ENCODE results near the gene SGF29. TPM values are rescaled to one million over a fixed set of nuclear protein-coding genes. Genes with fewer than 3 reads are reported as not detected.
"Not testable (repeated sequence)": the region's sequence is repeated elsewhere in the genome, so short reads cannot be mapped to it uniquely, and the experiment has no call there.

SGF29 gene
- total RNA-seq, 2 experiments from 2014 or later, result 23.6 to 35.5 TPM

DNA sequence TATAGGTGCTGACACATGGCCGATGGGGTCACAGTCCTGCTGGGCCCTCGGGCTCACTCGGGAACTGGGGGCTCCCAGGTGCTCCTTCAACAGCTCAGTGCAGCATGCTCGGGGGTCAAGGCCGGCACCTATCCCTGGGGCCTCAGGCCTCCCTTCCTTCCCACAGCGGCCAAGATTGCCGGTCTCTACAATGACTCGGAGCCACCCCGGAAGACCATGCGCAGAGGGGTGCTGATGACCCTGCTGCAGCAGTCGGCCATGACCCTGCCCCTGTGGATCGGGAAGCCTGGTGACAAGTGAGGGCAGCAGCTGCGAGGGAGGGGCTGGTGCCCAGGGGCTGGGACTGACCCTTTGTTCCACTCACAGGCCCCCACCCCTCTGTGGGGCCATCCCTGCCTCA is 36.2 kb downstream of the SGF29 start:
- Mint-ChIP-seq H3K27me3 (no peaks in the 10 kb centered on the region), H3K36me3 (ENCODE audit: low read depth) (peaks cover 20% of the 10 kb centered on the region)

DNA sequence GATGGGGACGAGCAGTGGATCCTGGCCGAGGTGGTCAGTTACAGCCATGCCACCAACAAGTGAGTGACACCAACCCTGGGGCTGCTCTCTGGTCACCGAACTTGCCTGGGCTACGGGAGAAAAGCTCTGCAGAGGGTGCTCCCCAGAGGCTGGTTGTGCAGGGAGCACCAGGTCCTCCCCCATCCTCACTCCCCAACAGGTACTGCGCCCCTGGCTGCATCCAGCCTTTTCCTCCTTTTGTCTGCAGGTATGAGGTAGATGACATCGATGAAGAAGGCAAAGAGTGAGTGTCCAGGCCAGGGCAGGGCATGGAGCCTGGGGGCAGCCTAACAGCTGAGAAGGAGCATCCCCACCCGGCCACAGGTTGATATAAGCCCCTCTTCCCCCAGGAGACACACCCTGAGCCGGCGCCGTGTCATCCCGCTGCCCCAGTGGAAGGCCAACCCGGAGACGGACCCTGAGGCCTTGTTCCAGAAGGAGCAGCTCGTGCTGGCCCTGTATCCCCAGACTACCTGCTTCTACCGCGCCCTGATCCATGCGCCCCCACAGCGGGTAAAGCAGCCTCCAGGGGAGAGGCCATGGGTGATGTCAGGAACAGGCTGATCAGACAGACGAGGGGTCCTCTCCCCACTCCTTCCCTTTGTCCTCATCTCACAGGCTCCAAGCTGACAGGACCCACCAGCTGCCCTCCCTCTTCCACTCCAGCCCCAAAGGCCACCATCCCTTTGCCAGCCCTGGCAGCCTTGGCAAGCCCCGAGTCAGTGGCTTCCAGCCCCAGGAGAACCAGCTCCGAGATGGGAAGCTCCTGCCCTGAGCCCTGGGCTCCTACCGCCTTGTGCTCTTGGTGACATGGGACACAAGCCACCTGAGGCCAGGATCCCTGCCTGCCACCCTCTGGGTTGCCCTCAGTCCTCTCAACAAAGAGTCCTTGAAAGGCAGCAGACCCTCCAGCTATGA is 36.9 kb downstream of the SGF29 start:
- ChIA-PET POLR2A (no interaction called here), CTCF (no interaction called here)
- H3K27ac Mint-ChIP-seq, result no peak overlapping the region
- H3K27me3 Mint-ChIP-seq, result no peaks in the 10 kb centered on the region
- no peak overlapping the region for H3K4me3 Mint-ChIP-seq
- no peaks in the 10 kb centered on the region for H3K4me1 Mint-ChIP-seq
- DNase-seq (no peak), ATAC-seq (no peak)
- intact Hi-C loops (cut with DNase I, micrococcal nuclease), result no loop called here
- no peaks in the 10 kb centered on the region for H3K9me3 Mint-ChIP-seq (ENCODE audit: low read depth)
- peaks cover 17% of the 10 kb centered on the region for H3K36me3 Mint-ChIP-seq (ENCODE audit: low read depth)

More for the DNA sequence above, 36.2 kb downstream of the SGF29 start:
- ChIA-PET POLR2A (no interaction called here), CTCF (no interaction called here)
- DNase-seq (no peak), ATAC-seq (no peak)
- no peak overlapping the region for H3K27ac Mint-ChIP-seq
- no peak overlapping the region for H3K4me3 Mint-ChIP-seq
- intact Hi-C loops (cut with DNase I, micrococcal nuclease), result no loop called here
- H3K9me3 Mint-ChIP-seq (ENCODE audit: low read depth), result no peaks in the 10 kb centered on the region
- no peaks in the 10 kb centered on the region for H3K4me1 Mint-ChIP-seq

DNA sequence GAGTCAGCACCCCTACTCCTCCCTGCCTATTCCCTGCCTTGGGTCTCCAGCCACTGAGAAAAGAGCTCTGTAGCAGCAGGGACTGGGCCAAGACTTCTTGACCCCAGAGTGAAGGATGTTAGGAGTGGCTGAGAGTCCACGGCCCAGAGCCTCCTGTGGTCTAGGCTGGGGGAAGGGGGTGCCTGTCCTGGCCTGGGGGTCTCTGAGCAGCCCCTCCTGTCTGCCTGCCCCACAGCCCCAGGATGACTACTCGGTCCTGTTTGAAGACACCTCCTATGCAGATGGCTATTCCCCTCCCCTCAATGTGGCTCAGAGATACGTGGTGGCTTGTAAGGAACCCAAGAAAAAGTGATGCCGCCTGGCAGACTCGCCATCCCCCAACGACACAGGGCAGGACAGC is 37.6 kb downstream of the SGF29 start:
- H3K4me1 Mint-ChIP-seq, result no peaks in the 10 kb centered on the region
- H3K9me3 Mint-ChIP-seq (ENCODE audit: low read depth), result no peaks in the 10 kb centered on the region
- DNase-seq (no peak), ATAC-seq (no peak)
- intact Hi-C loops (cut with DNase I, micrococcal nuclease), result no loop called here
- peaks cover 17% of the 10 kb centered on the region for H3K36me3 Mint-ChIP-seq (ENCODE audit: low read depth)
- H3K4me3 Mint-ChIP-seq, result no peak overlapping the region
- POLR2A ChIA-PET, result no interaction called here
- H3K27ac Mint-ChIP-seq, result no peak overlapping the region
- CTCF ChIA-PET, result no interaction called here
- no peaks in the 10 kb centered on the region for H3K27me3 Mint-ChIP-seq

DNA sequence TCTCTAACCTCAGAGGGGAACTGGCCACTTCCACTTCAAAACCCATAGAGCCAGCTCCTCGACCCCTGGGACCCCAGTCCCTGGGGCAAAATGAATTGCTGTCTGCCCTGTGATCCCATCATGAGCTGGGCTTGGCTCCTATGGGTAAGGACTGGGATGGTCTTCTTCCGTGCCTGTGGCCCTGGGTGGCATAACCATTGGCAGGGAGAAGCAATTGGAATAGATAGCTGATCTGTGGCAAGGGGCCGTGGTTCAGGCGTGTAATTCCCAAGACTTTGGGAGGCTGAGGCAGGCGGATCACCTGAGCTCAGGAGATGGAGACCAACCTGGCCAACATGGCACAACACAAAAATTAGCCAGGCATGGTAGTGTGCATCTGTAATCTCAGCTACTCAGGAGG is 38.8 kb downstream of the SGF29 start:
- CTCF ChIA-PET, result no interaction called here
- no peak overlapping the region for H3K27ac Mint-ChIP-seq

DNA sequence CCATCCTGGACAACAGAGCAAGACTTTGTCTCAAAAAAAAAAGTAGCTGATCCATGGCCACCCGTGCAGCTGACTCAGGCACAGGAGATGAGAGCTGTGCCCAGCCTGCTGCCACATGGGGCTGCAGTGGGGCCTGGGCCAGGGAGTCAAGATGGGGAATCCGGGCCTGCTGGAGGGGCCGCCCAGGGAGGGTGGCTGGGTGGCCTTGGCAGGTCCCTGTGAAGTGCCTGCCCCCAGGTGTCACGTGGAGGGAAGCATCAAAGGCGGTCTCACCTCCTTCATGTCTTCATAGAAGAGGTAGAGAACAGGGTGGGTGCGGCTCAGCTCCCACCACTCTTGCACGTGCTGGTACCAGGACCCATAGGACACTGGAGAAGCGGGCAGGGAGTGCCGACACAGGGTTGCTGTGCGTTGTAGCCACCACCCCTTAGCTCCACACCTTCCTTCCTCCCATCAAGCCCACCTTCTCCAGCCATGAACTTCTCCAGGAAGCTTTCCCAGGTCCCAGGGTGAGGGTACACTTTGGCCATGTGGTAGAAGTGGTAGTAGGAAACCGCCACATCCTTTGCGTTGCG is 39.3 kb downstream of the SGF29 start:
- no peaks in the 10 kb centered on the region for H3K4me1 Mint-ChIP-seq
- no peaks in the 10 kb centered on the region for H3K27me3 Mint-ChIP-seq
- ChIA-PET CTCF (no interaction called here), POLR2A (no interaction called here)
- no peak overlapping the region for H3K27ac Mint-ChIP-seq
- H3K36me3 Mint-ChIP-seq (ENCODE audit: low read depth), result peaks cover 12% of the 10 kb centered on the region
- DNase-seq (no peak), ATAC-seq (no peak)
- H3K4me3 Mint-ChIP-seq, result no peak overlapping the region
- H3K9me3 Mint-ChIP-seq (ENCODE audit: low read depth), result no peaks in the 10 kb centered on the region
- intact Hi-C loops (cut with DNase I, micrococcal nuclease), result no loop called here

More for the DNA sequence above, 38.8 kb downstream of the SGF29 start:
- H3K4me3 Mint-ChIP-seq, result no peak overlapping the region
- ATAC-seq (no peak), DNase-seq (no peak)
- no peaks in the 10 kb centered on the region for H3K4me1 Mint-ChIP-seq
- intact Hi-C loops (cut with DNase I, micrococcal nuclease), result no loop called here
- H3K9me3 Mint-ChIP-seq (ENCODE audit: low read depth), result no peaks in the 10 kb centered on the region
- no peaks in the 10 kb centered on the region for H3K27me3 Mint-ChIP-seq
- POLR2A ChIA-PET, result no interaction called here
- H3K36me3 Mint-ChIP-seq (ENCODE audit: low read depth), result peaks cover 12% of the 10 kb centered on the region

DNA sequence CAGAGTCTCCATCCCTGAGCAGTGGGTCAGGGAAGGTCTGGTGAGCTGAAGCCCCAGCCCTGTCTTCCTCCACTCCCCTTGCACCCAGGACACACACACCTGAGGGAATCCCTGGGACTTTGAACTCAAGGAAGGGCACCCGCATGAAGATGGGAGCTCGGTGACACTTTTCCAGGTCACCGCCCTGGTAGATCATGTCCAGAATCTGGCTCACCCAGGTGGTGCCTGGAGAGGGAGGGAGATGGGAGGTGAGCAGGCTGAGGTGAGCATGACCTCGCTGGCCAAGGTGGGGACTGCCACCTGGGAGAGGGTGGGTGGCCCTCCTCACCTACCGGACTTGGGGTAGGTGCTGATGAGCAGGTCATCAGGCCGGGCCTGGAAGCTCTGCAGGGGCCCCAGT is 41.7 kb downstream of the SGF29 start:
- H3K9me3 Mint-ChIP-seq (ENCODE audit: low read depth); CTCF ChIA-PET; H3K27ac Mint-ChIP-seq; DNase-seq; H3K4me3 Mint-ChIP-seq; ATAC-seq; H3K36me3 Mint-ChIP-seq (ENCODE audit: low read depth); H3K27me3 Mint-ChIP-seq; intact Hi-C loops (cut with DNase I, micrococcal nuclease); H3K4me1 Mint-ChIP-seq: not testable (repeated sequence)
- POLR2A ChIA-PET, result interaction anchor here (0.6 kb wide), 1 partner anchor 67 kb away, joined by 3 read pairs; no protein-coding TSS in a partner anchor

DNA sequence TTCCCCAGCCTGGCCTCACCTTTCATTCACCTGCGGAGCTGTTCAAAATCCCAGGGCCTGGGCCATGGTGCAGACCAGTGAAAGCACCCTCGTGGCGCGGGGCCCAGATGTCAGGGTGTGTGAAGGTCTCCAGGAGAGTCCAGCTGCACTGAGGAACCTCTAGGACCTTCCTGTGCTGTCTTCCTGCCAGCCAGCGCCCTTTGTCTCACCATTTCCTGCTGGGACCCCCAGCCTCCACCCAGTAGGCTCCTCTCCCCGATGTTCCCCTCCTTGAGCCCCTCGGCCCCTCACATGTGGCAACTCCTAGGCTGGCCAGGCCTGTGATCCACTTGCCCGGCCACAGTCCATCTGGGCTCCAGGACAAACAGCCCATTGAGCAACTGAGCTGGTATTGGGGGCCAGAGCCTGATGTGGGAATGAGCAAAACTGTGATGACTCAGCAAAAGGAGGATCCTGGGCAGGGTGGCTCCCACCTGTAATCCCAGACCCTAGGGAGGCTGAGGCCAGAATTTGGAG is 42.5 kb downstream of the SGF29 start:
- no peak overlapping the region for H3K4me3 Mint-ChIP-seq
- DNase-seq (no peak), ATAC-seq (no peak)
- no peak overlapping the region for H3K27ac Mint-ChIP-seq
- H3K9me3 Mint-ChIP-seq (ENCODE audit: low read depth), result no peaks in the 10 kb centered on the region
- H3K27me3 Mint-ChIP-seq, result no peaks in the 10 kb centered on the region
- intact Hi-C loops (cut with DNase I, micrococcal nuclease), result no loop called here
- ChIA-PET POLR2A (no interaction called here), CTCF (no interaction called here)
- H3K36me3 Mint-ChIP-seq (ENCODE audit: low read depth), result peaks cover 5% of the 10 kb centered on the region
- no peaks in the 10 kb centered on the region for H3K4me1 Mint-ChIP-seq

DNA sequence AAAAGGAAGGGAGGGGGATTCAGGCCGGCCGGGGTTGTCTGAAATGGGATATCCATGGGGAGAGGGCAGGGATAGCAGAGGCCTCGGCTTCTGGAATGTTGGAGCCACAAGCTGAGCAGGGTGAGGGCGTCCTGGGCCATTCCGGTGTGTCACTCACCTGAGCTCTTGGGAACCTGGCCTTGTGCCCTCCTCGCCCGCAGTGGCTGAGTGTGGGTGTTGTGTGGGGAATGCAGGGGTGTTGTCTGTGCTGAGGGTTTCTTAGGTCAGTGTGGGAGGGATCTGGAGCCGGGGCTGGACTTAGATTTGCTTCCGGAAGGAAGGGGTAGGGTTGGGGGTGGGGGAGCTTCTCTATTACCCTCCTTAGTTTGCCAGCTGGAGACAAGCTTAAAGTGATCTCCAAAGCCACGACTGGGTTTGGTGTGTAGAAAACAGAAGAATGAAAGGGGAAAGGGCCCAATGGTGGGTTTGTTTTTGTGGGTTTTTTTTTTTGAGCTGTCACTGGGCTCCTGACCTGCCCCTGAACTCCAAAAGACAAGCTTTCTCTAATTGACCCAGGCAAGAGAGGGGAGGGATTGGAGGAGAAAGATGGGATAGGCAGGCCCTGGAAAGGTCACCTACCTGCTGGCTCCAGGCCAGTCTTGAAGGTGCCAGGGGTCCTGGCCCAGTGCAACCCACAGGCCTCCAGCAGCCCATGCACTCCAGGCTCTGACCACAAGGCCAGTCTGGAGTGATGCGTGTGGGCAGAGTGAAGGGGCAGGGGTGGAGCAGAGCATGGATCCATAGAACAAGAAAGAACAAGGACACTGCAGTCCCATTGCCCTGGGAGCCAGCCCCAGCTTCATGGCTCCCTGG is 43.3 kb downstream of the SGF29 start, which contains the start of gene SULT1A2:
Gene SULT1A2, minus strand, starts transcription at position 211 of the 852 bp plus-strand sequence. CDS start 1,120 bp downstream, outside the sequence.
- ATAC-seq, result no peak
- Mint-ChIP-seq H3K27ac (no peak within 1 kb of the TSS), H3K27me3 (no peaks in the 10 kb centered on the region), H3K9me3 (ENCODE audit: low read depth) (no peaks in the 10 kb centered on the region), H3K36me3 (ENCODE audit: low read depth) (peaks cover 3% of the 10 kb centered on the region), H3K4me1 (no peaks in the 10 kb centered on the region), H3K4me3 (no peak within 1 kb of the TSS)
- DNase-seq, result no peak
- intact Hi-C loops (cut with DNase I, micrococcal nuclease), result no loop called here
- ChIA-PET CTCF (interaction anchor here (1.1 kb wide), 1 partner anchor 12 kb away, joined by 4 read pairs; no protein-coding TSS in a partner anchor), POLR2A (no interaction called here)

DNA sequence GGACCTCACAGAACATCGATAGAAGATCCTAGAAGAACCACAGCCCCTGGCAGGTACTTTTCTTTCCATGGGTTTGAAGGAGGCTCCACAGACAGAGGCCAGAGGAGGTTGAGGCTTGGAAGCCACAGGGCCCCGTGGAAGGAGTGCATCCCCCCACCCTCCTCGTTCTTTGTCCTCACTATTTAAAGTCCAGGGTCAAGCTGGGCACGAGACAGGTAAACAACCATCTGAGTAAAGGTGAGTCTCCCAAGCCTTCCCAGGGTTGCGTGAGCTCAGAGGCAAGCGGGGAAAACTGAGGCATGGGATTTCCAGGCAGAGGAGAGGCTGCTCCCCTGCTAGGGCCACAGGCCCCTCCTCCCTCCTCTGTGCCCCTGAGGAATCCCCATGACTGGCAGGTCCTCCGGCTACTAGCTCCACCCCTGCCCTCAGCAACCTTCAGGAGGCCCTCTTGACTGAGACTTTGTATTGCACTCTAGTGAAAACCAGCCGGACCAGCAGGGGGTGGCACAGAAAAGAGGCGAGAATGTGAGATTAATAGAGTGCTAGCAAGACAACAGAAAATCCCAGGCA is 44.1 kb downstream of the SGF29 start:
- Mint-ChIP-seq H3K27me3 (no peaks in the 10 kb centered on the region), H3K36me3 (ENCODE audit: low read depth) (no peaks in the 10 kb centered on the region), H3K27ac (no peak overlapping the region), H3K4me1 (no peaks in the 10 kb centered on the region), H3K4me3 (no peak overlapping the region), H3K9me3 (ENCODE audit: low read depth) (no peaks in the 10 kb centered on the region)
- CTCF ChIA-PET, result interaction anchor here (1.1 kb wide), 1 partner anchor 11 kb away, joined by 4 read pairs; no protein-coding TSS in a partner anchor
- intact Hi-C loops (cut with DNase I, micrococcal nuclease), result no loop called here
- peak; percentile 22 for DNase-seq
- POLR2A ChIA-PET, result no interaction called here
- no peak for ATAC-seq

DNA sequence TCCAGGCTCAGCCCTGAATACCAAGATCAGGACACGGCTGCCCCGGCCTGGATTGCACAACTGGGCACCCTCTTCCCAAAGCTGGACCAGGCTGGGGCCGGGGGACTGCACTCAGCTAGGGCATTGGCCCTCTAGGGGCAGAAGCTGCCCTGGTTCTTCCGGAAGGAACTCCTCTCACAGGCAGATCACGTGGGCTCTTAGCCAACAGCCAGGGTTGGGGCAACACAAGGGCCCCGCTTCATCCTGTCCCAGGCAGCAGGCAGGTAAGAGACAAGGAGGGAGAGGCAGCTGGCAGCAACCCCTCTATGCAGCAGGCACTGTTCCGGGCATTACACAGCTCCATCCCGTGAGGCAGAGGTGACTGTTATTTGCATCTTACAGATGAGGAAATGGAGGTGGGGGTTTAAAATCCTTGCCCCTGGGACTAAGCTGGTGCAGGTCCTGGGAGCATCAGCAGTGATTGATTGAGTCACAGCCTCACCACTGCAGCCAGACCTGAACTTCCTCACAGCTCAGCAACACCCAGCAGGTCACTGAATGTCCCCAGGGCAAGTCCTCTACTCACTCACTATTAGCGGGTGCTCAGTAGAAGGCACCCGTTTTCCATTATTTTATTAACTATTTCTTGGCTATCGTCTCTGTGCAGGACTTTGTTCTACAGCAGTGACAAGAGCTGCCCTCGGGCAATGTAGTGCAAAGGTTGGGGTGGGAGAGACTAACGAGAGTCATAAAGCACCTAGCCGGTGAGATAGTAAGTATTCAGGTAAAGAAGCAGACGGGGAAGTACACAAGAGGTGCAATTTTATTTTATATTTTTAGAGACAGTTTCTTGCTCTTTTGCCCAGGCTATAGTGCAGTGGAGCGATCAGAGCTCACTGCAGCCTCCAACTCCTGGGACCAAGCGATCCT is 45.9 kb downstream of the SGF29 start:
- DNase-seq; H3K27me3 Mint-ChIP-seq; H3K36me3 Mint-ChIP-seq (ENCODE audit: low read depth); H3K4me1 Mint-ChIP-seq; H3K4me3 Mint-ChIP-seq; H3K9me3 Mint-ChIP-seq (ENCODE audit: low read depth); CTCF ChIA-PET; H3K27ac Mint-ChIP-seq; POLR2A ChIA-PET; intact Hi-C loops (cut with DNase I, micrococcal nuclease): not testable (repeated sequence)
- peak; percentile 90 for ATAC-seq

Data from activated CD4-positive, alpha-beta T cell treated with anti-CD3 and anti-CD28 coated beads for 36 hours (primary cell).